Measurements from ENCODE around the gene CCNL2. TPM values are rescaled to one million over a fixed set of nuclear protein-coding genes. Genes with fewer than 3 reads are reported as not detected.
A peak's percentile ranks its signal among the peaks of the same experiment; 100 is the strongest.

CCNL2 gene
- total and polyA plus RNA-seq, 2 of the 13 experiments (the other 11 are each of a cell fraction or from before 2014, with no cell fraction given), result 105 to 340 TPM

DNA sequence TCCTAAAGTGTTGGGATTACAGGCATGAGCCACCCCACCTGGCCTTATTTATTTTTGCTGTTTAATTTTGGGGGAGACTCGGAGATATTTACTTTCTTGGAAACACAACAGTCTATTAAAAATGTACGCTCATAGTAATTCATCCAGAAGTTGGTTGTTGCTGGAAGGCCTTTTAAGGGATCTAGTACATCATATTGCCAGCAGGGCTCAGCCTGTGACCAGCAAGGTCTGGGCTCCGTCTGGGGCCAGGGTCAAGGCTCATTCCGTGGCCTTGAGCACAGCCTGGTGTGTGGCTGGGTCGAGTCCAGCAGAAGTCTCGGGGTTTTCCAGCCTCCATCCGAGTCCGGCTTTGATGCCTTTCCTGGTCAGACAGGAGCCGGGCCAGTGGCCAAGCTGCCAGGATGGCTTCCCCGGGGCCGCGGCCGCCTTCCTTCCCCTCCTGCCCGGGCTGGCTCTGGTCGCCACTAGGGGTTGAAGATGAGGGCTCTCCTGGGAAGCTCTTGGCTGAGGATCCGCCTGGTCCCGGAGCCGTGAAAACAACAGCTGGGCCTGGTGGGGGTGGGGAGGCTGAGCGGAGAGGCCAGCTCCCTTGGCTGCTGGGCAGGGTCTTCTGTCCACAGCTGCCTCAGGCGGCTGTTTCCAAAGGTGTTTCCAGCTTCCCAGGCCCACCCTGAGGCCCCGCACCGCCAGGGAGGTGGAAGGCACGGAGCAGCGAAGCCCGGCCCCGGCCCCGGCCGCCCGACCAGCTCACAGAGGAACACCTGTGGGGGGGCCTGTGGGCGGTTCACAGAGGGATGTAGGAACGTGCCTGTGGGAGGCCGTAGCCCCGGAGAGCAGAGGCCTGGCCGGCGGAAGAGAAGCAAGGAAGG lies 31.2 kb upstream of the CCNL2 start (continued):
- TF ChIP-seq MTF2 (CRISPR knock-in tag; IDR thresholded peaks at IDR 0.05; ENCODE audit: borderline replicate concordance) (no peak), RBM39 (IDR thresholded peaks at IDR 0.05; ENCODE audit: low read depth, low read length, poor library complexity, severe bottlenecking) (peak; percentile 57), SIN3B (IDR thresholded peaks at IDR 0.05; ENCODE audit: low read length) (no peak), EHMT2 (IDR thresholded peaks at IDR 0.05; ENCODE audit: borderline replicate concordance, low read depth, low read length) (no peak), CENPBD1 (CRISPR knock-in tag; IDR thresholded peaks at IDR 0.05; ENCODE audit: borderline replicate concordance, low read depth) (0 out of 2 replicates have a peak, but pooled peaks have one; percentile 59), SUZ12 (IDR thresholded peaks at IDR 0.05; ENCODE audit: low read depth, low read length) (no peak), CBX2 (IDR thresholded peaks at IDR 0.05; ENCODE audit: low read depth, low read length) (no peak), CBX2 (CRISPR knock-in tag; IDR thresholded peaks at IDR 0.05; ENCODE audit: low read depth) (no peak), ADNP (CRISPR knock-in tag; IDR thresholded peaks at IDR 0.05) (no peak), HDAC2 (CRISPR knock-in tag; IDR thresholded peaks at IDR 0.05) (peak; percentile 8; the same call in 1 of the 2 replicates), ARNTL (CRISPR knock-in tag; IDR thresholded peaks at IDR 0.05) (no peak), ZNF326 (CRISPR knock-in tag; IDR thresholded peaks at IDR 0.05; ENCODE audit: borderline replicate concordance) (peak; percentile 60; the same call in 1 of the 2 replicates), KAT8 (CRISPR knock-in tag; IDR thresholded peaks at IDR 0.05) (0 out of 2 replicates have a peak, but pooled peaks have one; percentile 1), RCOR2 (CRISPR knock-in tag; IDR thresholded peaks at IDR 0.05) (peak; percentile 43; the same call in 1 of the 2 replicates), PCBP1 (IDR thresholded peaks at IDR 0.05; ENCODE audit: borderline replicate concordance, low read depth, low read length) (peak; percentile 94), NKX3-1 (CRISPR knock-in tag; IDR thresholded peaks at IDR 0.05) (no peak), CSRNP1 (CRISPR knock-in tag; IDR thresholded peaks at IDR 0.05) (peak; percentile 33; the same call in 1 of the 2 replicates), ZNF18 (CRISPR knock-in tag; IDR thresholded peaks at IDR 0.05; ENCODE audit: insufficient replicate concordance) (peak; percentile 22), ZNF629 (CRISPR knock-in tag; conservative IDR thresholded peaks at IDR 0.05) (0 out of 2 replicates have a peak, but pooled peaks have one; percentile 23), NR2F6 (IDR thresholded peaks at IDR 0.05) (0 out of 2 replicates have a peak, but pooled peaks have one; percentile 57), NR2F6 (CRISPR knock-in tag; IDR thresholded peaks at IDR 0.05) (peak; percentile 77), FOXM1 (CRISPR knock-in tag; IDR thresholded peaks at IDR 0.05) (no peak)
- TF ChIP-seq, protein P1, sequence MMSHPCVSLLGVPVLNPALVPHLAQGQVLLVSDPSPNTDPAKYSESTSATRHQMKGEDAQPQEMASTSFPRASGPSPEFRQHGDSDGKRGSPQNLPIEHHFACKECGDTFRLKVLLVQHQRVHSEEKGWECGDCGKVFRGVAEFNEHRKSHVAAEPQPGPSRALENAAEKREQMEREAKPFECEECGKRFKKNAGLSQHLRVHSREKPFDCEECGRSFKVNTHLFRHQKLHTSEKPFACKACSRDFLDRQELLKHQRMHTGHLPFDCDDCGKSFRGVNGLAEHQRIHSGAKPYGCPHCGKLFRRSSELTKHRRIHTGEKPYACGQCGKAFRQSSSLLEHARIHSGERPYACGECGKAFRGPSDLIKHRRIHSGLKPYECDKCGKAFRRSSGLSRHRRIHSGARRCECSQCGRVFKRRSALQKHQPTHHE (CRISPR knock-in tag; IDR thresholded peaks at IDR 0.05; ENCODE audit: borderline replicate concordance), result no peak
- TF ChIP-seq, protein P2, sequence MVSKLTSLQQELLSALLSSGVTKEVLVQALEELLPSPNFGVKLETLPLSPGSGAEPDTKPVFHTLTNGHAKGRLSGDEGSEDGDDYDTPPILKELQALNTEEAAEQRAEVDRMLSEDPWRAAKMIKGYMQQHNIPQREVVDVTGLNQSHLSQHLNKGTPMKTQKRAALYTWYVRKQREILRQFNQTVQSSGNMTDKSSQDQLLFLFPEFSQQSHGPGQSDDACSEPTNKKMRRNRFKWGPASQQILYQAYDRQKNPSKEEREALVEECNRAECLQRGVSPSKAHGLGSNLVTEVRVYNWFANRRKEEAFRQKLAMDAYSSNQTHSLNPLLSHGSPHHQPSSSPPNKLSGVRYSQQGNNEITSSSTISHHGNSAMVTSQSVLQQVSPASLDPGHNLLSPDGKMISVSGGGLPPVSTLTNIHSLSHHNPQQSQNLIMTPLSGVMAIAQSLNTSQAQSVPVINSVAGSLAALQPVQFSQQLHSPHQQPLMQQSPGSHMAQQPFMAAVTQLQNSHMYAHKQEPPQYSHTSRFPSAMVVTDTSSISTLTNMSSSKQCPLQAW (CRISPR knock-in tag; IDR thresholded peaks at IDR 0.05), result peak; percentile 75; the same call in 1 of the 2 replicates
